ENCODE measurements around the gene SPAG7. TPM values are rescaled to one million over a fixed set of nuclear protein-coding genes. Genes with fewer than 3 reads are reported as not detected.

SPAG7 gene
- total and polyA plus RNA-seq, 2 of the 8 experiments (the other 6 are each of a cell fraction or from before 2014, with no cell fraction given), result 74.2 to 81.9 TPM

- TF ChIP-seq RAD21 (IDR thresholded peaks at IDR 0.05 in 1 of 2, conservative IDR thresholded peaks at IDR 0.05 in 1 of 2; ENCODE audit: low read depth in 2 of 2, low read length in 2 of 2), result peak; percentile 25 to 46; a peak in 3 of 4 replicates
- no peak for TF ChIP-seq POLR2AphosphoS5 (IDR thresholded peaks at IDR 0.05; ENCODE audit: low read depth, low read length)
- no peak for TF ChIP-seq FOSL1 (IDR thresholded peaks at IDR 0.05; ENCODE audit: insufficient read depth, low read depth, low read length)
- no peak for TF ChIP-seq BCL11A (IDR thresholded peaks at IDR 0.05; ENCODE audit: low read depth in 2 of 2, low read length in 2 of 2)
- TF ChIP-seq KDM4A (IDR thresholded peaks at IDR 0.05; ENCODE audit: low read depth, low read length, severe bottlenecking), result no peak
- no peak for TF ChIP-seq KDM1A (IDR thresholded peaks at IDR 0.05; ENCODE audit: borderline replicate concordance, low read length)
- TF ChIP-seq, protein P1, sequence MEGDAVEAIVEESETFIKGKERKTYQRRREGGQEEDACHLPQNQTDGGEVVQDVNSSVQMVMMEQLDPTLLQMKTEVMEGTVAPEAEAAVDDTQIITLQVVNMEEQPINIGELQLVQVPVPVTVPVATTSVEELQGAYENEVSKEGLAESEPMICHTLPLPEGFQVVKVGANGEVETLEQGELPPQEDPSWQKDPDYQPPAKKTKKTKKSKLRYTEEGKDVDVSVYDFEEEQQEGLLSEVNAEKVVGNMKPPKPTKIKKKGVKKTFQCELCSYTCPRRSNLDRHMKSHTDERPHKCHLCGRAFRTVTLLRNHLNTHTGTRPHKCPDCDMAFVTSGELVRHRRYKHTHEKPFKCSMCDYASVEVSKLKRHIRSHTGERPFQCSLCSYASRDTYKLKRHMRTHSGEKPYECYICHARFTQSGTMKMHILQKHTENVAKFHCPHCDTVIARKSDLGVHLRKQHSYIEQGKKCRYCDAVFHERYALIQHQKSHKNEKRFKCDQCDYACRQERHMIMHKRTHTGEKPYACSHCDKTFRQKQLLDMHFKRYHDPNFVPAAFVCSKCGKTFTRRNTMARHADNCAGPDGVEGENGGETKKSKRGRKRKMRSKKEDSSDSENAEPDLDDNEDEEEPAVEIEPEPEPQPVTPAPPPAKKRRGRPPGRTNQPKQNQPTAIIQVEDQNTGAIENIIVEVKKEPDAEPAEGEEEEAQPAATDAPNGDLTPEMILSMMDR (IDR thresholded peaks at IDR 0.05; ENCODE audit: control extremely low read depth in 1 of 3, insufficient read depth in 1 of 3, low read depth in 1 of 3, low read length in 3 of 3), result peak; percentile 59 to 74 (median 71)
- TF ChIP-seq HDAC6 (IDR thresholded peaks at IDR 0.05; ENCODE audit: low read depth, low read length), result no peak
These were observed 11.0 kb downstream of the SPAG7 start (continued) for GRCh38 chr17:4956493-4957061.
